ENCODE measurements around the gene CNST. TPM values are rescaled to one million over a fixed set of nuclear protein-coding genes. Genes with fewer than 3 reads are reported as not detected.
"Not testable (repeated sequence)": the region's sequence is repeated elsewhere in the genome, so short reads cannot be mapped to it uniquely, and the experiment has no call there.

Gene CNST
- total RNA-seq, 1 experiment from 2014 or later = 9.1 TPM

- DNase-seq = no peak
- CTCF ChIA-PET = no interaction called here
These were observed 125.6 kb downstream of the CNST start for GRCh38 chr1:246691622-246692495.

GRCh38 chr1:246694213-246694895 is 128.1 kb downstream of the CNST start:
- H3K27ac ChIP-seq; H3K4me3 ChIP-seq; H3K79me2 ChIP-seq (ENCODE audit: low read depth); H3F3A ChIP-seq (ENCODE audit: insufficient read depth, low read depth); H3K27me3 ChIP-seq (ENCODE audit: insufficient read depth, low read depth); DNase-seq; H3K4me1 ChIP-seq (replicated peaks; ENCODE audit: insufficient read depth); BruUV-seq (replicated peaks); H3K4me2 ChIP-seq; POLR2A ChIA-PET (ENCODE audit: unreplicated experiment); H3K9me2 ChIP-seq (ENCODE audit: insufficient read depth); H4K20me1 ChIP-seq (ENCODE audit: insufficient read depth); H2AFZ ChIP-seq; CTCF ChIA-PET; H3K9me3 ChIP-seq (ENCODE audit: insufficient read depth, low read depth); H3K36me3 ChIP-seq (ENCODE audit: low read depth): not testable (repeated sequence)
- intact Hi-C loops (cut with micrococcal nuclease; ENCODE audit: unreplicated experiment) = loop anchor here (5.0 kb wide), 1 partner anchor 1537 kb away; no protein-coding TSS in a partner anchor

More at GRCh38 chr1:246691622-246692495, 125.6 kb downstream of the CNST start:
- no peak overlapping the region for H2AFZ ChIP-seq
- TF ChIP-seq EZH2 (IDR thresholded peaks at IDR 0.05; ENCODE audit: low read depth) = no peak
- no peak for TF ChIP-seq CTCF (conservative IDR thresholded peaks at IDR 0.05)
- no TSS peak for BruUV-seq (replicated peaks)
- H3F3A ChIP-seq (ENCODE audit: insufficient read depth, low read depth) = no peaks in the 10 kb centered on the region
- H3K9me2 ChIP-seq (ENCODE audit: insufficient read depth) = no peaks in the 10 kb centered on the region
- H3K9me3 ChIP-seq (ENCODE audit: insufficient read depth, low read depth) = no peaks in the 10 kb centered on the region
- no peaks in the 10 kb centered on the region for H4K20me1 ChIP-seq (ENCODE audit: insufficient read depth)
- H3K27ac ChIP-seq = no peak overlapping the region
- H3K4me2 ChIP-seq = no peak overlapping the region
- H3K4me1 ChIP-seq (replicated peaks; ENCODE audit: insufficient read depth) = 0 out of 2 replicates have a peak, but pooled peaks cover 3% of the 10 kb centered on the region
- H3K27me3 ChIP-seq (ENCODE audit: insufficient read depth, low read depth) = no peaks in the 10 kb centered on the region
- intact Hi-C loops (cut with micrococcal nuclease; ENCODE audit: unreplicated experiment) = loop anchor here (5.0 kb wide), 1 partner anchor 1535 kb away; no protein-coding TSS in a partner anchor
- no peaks in the 10 kb centered on the region for H3K79me2 ChIP-seq (ENCODE audit: low read depth)
- H3K4me3 ChIP-seq = no peak overlapping the region
- no peaks in the 10 kb centered on the region for H3K36me3 ChIP-seq (ENCODE audit: low read depth)
- POLR2A ChIA-PET (ENCODE audit: unreplicated experiment) = no interaction called here

GRCh38 chr1:246695136-246695535 is 128.9 kb downstream of the CNST start:
- Histone ChIP-seq H3K27me3 (ENCODE audit: insufficient read depth, low read depth) (no peaks in the 10 kb centered on the region), H3K9me3 (ENCODE audit: insufficient read depth, low read depth) (no peaks in the 10 kb centered on the region), H3K4me2 (no peak overlapping the region), H3F3A (ENCODE audit: insufficient read depth, low read depth) (no peaks in the 10 kb centered on the region), H3K9me2 (ENCODE audit: insufficient read depth) (no peaks in the 10 kb centered on the region), H2AFZ (no peak overlapping the region), H3K4me1 (replicated peaks; ENCODE audit: insufficient read depth) (no peaks in the 10 kb centered on the region), H4K20me1 (ENCODE audit: insufficient read depth) (no peaks in the 10 kb centered on the region), H3K36me3 (ENCODE audit: low read depth) (no peaks in the 10 kb centered on the region), H3K4me3 (no peak overlapping the region), H3K79me2 (ENCODE audit: low read depth) (no peaks in the 10 kb centered on the region), H3K27ac (no peak overlapping the region)
- TF ChIP-seq CTCF (conservative IDR thresholded peaks at IDR 0.05) = no peak
- no peak for TF ChIP-seq EZH2 (IDR thresholded peaks at IDR 0.05; ENCODE audit: low read depth)
- intact Hi-C loops (cut with micrococcal nuclease; ENCODE audit: unreplicated experiment) = no loop called here
- no peak for DNase-seq
- BruUV-seq (replicated peaks) = no TSS peak
- ChIA-PET POLR2A (ENCODE audit: unreplicated experiment) (no interaction called here), CTCF (no interaction called here)

Data from PC-9 (cell line).